ENCODE data around the gene PTH.

DNA sequence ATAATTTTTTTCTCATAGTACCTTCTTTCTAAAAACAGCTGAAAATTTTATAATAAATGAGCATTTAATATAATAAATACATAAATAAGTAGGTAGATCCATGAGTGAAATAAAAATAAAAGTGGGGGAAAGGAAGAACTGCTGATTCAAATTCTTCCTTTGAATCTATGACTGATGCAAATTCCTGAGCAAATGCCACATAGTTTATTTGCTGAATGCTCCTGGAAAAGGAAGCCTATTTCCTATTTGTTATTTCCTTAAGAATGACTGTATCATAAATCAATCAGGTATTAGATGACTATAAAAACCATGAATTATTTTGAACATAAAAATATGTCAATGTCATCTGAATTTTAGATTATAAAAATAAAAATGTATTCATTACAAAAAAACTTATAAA is 49.4 kb downstream of the PTH start:
- TF ChIP-seq, protein P1, sequence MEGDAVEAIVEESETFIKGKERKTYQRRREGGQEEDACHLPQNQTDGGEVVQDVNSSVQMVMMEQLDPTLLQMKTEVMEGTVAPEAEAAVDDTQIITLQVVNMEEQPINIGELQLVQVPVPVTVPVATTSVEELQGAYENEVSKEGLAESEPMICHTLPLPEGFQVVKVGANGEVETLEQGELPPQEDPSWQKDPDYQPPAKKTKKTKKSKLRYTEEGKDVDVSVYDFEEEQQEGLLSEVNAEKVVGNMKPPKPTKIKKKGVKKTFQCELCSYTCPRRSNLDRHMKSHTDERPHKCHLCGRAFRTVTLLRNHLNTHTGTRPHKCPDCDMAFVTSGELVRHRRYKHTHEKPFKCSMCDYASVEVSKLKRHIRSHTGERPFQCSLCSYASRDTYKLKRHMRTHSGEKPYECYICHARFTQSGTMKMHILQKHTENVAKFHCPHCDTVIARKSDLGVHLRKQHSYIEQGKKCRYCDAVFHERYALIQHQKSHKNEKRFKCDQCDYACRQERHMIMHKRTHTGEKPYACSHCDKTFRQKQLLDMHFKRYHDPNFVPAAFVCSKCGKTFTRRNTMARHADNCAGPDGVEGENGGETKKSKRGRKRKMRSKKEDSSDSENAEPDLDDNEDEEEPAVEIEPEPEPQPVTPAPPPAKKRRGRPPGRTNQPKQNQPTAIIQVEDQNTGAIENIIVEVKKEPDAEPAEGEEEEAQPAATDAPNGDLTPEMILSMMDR (IDR thresholded peaks at IDR 0.05; ENCODE audit: extremely low read depth in 1 of 2, insufficient read depth in 1 of 2, low read depth in 1 of 2, low read length in 2 of 2): no peak
- peak; percentile 61 for TF ChIP-seq FOS (IDR thresholded peaks at IDR 0.05; ENCODE audit: borderline replicate concordance, insufficient read depth, low read length)
- TF ChIP-seq POLR2A (IDR thresholded peaks at IDR 0.05; ENCODE audit: low read depth, low read length): no peak
